Thyroid gland (tissue), 4 donors: ENCODE measurements around the gene PINLYP. TPM values are rescaled to one million over a fixed set of nuclear protein-coding genes. Genes with fewer than 3 reads are reported as not detected.

Experiments used
- DNase-seq, 2 donors: peaks; one replicate each; pipeline ENCODE4 v3.0.0-alpha.2; 2019
- H3K27ac ChIP-seq, 3 donors: fragments of 200-600 bp; sonication (generic); 1 replicate in 2 of 3; 2 replicates in 1 of 3; pipeline ENCODE4 v1.5.1; 2016 to 2019; ENCODE audit warnings: mild to moderate bottlenecking in 1 of 3, moderate library complexity in 1 of 3
- H3K27me3 ChIP-seq: fragments of 200-600 bp; sonication (generic); one replicate; pipeline ENCODE4 v1.5.1; 2019
- H3K36me3 ChIP-seq, 2 donors: fragments of 200-600 bp; sonication (generic); one replicate each; pipeline ENCODE4 v1.5.1; 2016 to 2019
- H3K4me1 ChIP-seq, 2 donors: fragments of 200-600 bp; sonication (generic); one replicate each; pipeline ENCODE4 v1.5.1; 2017 to 2019
- H3K4me3 ChIP-seq, 3 donors: fragments of 200-600 bp; sonication (generic); replicated peaks in 1 of 3; 1 replicate in 2 of 3; 2 replicates in 1 of 3; pipeline ENCODE4 v1.5.1; 2016; ENCODE audit warnings: mild to moderate bottlenecking in 1 of 3
- H3K9me3 ChIP-seq: fragments of 200-600 bp; sonication (generic); one replicate; pipeline ENCODE4 v1.5.1; 2017
- POLR2A ChIP-seq, 2 donors: fragments of 450-650 bp; IDR thresholded peaks; one replicate each; pipeline ENCODE4 v1.6.1; 2017; ENCODE audit warnings: antibody characterized with exemption in 2 of 2, mild to moderate bottlenecking in 2 of 2, moderate library complexity in 1 of 2
- WGBS, 2 donors: methylation state at CpG; one replicate each; pipeline ENCODE4 v1.1.5; 2017; 5-methylcytosine and 5-hydroxymethylcytosine counted together
- intact Hi-C: fragments of 100-400 bp; cut with DNase I; formaldehyde crosslinking; loops from one replicate; pipeline ENCODE4 v1.15.1; 2023
- total RNA-seq, 4 donors: library from RNA; depleted of rRNA; stranded (reverse); fragments of >200 nt; gene quantifications; one replicate each; pipeline ENCODE4 v1.2.3, GENCODE V29; 2016
- TF ChIP-seq, protein P1 (sequence below), 6 experiments: fragments of 200-600 bp in 3 of 6; fragments of 450-650 bp in 3 of 6; sonication (generic) in 3 of 6; IDR thresholded peaks; one replicate each; pipeline ENCODE4 v1.5.1; 2016 to 2019; ENCODE audit warnings: antibody characterized with exemption in 6 of 6, mild to moderate bottlenecking in 2 of 6, inconsistent platforms in 1 of 6, moderate library complexity in 1 of 6

PINLYP gene
- total RNA-seq, 4 donors from 2014 or later = 11.8 to 19.3 (median 13.2) TPM

DNA sequence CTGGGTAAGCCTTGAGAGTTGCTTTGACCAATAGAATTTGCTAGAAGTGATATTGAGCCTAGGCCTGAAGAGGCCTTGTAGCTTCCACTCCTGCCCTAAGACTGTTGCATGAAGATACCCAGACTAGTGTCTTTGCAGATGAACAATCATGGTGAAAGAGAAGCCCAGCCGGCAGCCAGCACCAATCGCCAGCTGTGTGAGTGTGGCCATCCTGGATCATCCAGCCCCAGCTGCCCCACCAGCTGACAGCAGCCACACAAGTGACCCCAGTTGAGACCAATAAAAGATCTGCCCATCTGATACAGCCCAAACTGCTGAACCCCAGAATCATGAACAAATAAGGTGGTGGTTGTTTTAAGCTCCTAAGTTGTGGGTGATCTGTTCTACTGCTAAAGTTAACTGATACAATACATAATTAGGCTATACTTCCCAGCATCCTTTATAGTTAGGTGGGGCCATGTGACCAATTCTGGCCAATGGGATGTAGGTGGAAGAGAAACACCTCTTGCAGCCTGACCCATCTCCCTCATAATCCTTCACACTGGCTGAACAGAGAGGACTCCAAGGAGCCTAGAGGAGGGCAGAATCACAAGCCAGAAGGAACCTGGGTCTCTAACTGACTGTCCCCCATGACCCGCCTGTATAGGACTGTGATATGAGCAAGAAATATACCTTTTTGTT, 53.2 kb downstream of the PINLYP start:
- DNase-seq = no peak
- TF ChIP-seq, protein P1, sequence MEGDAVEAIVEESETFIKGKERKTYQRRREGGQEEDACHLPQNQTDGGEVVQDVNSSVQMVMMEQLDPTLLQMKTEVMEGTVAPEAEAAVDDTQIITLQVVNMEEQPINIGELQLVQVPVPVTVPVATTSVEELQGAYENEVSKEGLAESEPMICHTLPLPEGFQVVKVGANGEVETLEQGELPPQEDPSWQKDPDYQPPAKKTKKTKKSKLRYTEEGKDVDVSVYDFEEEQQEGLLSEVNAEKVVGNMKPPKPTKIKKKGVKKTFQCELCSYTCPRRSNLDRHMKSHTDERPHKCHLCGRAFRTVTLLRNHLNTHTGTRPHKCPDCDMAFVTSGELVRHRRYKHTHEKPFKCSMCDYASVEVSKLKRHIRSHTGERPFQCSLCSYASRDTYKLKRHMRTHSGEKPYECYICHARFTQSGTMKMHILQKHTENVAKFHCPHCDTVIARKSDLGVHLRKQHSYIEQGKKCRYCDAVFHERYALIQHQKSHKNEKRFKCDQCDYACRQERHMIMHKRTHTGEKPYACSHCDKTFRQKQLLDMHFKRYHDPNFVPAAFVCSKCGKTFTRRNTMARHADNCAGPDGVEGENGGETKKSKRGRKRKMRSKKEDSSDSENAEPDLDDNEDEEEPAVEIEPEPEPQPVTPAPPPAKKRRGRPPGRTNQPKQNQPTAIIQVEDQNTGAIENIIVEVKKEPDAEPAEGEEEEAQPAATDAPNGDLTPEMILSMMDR (IDR thresholded peaks at IDR 0.05) = no peak
- no peak for TF ChIP-seq POLR2A (IDR thresholded peaks at IDR 0.05)
- Histone ChIP-seq H3K27me3 (no peaks in the 10 kb centered on the region), H3K27ac (no peak overlapping the region), H3K4me3 (no peak overlapping the region), H3K4me1 (no peaks in the 10 kb centered on the region), H3K9me3 (no peaks in the 10 kb centered on the region), H3K36me3 (no peaks in the 10 kb centered on the region)
- intact Hi-C loops = no loop called here
- 78 to 83% methylated on average over 1 to 3 of the region's 3 CpGs for WGBS, 2 donors

DNA sequence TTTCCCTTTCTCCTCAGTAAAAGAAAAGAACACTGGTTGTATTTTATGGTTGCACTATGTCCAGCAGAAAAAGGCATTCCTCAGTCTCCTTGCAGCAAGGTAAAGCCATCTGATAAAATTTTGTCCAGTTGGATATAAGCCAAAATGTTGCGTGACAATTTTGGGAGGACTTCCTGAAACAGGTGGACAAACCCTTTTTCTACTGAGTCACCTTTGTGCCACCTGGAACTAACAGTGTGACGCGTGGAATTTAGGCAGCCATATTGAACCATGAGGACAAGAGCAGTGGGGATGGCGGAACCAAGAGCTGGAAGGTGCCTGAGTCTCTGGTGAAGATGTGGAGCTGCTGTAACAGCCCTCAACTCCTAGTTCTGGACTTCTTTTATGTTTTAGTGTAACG, 55.9 kb downstream of the PINLYP start:
- Histone ChIP-seq H3K4me1 (no peaks in the 10 kb centered on the region), H3K9me3 (no peaks in the 10 kb centered on the region), H3K36me3 (no peaks in the 10 kb centered on the region), H3K27me3 (no peaks in the 10 kb centered on the region), H3K27ac (no peak overlapping the region), H3K4me3 (no peak overlapping the region)
- 88 to 90% methylated on average over 5 of the region's 5 CpGs for WGBS, 2 donors
- DNase-seq = no peak
- TF ChIP-seq, protein P1 (IDR thresholded peaks at IDR 0.05) = no peak
- no peak for TF ChIP-seq POLR2A (IDR thresholded peaks at IDR 0.05)
- intact Hi-C loops = no loop called here

Other genes with a start within 250 kb of the PINLYP start
- 1 to 10 TPM in 1 of 4 donors, under 1 TPM in 2, not detected in 1; 0.29 to 1.9 (median 0.59) TPM for gene CD177, start 222.1 kb upstream of the PINLYP start, total RNA-seq
- gene TEX101, start 160.9 kb upstream of the PINLYP start, total RNA-seq = under 1 TPM in 1 of 4 donors, not detected in 3; 0.81 TPM
- gene LYPD3, start 110.2 kb upstream of the PINLYP start, total RNA-seq = under 1 TPM in 1 of 4 donors, not detected in 3; 0.78 TPM
- 10 to 100 TPM in 1 of 4 donors, 1 to 10 TPM in 3; 4.4 to 19.6 (median 7.4) TPM for gene PHLDB3, start 71.1 kb upstream of the PINLYP start, total RNA-seq
- gene ETHE1, start 48.6 kb upstream of the PINLYP start, total RNA-seq = 10 to 100 TPM; 22.4 to 61.9 (median 32.5) TPM
- gene ZNF575, start 42.6 kb upstream of the PINLYP start, total RNA-seq = 1 to 10 TPM in 1 of 4 donors, not detected in 3; 1.4 TPM
- gene XRCC1, start 274 bp upstream of the PINLYP start, total RNA-seq = 10 to 100 TPM; 29.6 to 38.8 (median 31.3) TPM
- 10 to 100 TPM; 18.0 to 33.5 (median 23.5) TPM for gene IRGQ, start 20.3 kb downstream of the PINLYP start, total RNA-seq
- gene ZNF576, start 20.8 kb downstream of the PINLYP start, total RNA-seq = 10 to 100 TPM; 15.7 to 23.5 (median 17.9) TPM
- 1 to 10 TPM in 1 of 4 donors, under 1 TPM in 2, not detected in 1; 0.27 to 1.5 (median 0.59) TPM for gene SRRM5, start 36.3 kb downstream of the PINLYP start, total RNA-seq
- 10 to 100 TPM; 28.9 to 61.5 (median 33.5) TPM for gene ZNF428, start 43.8 kb downstream of the PINLYP start, total RNA-seq
- 10 to 100 TPM in 1 of 4 donors, 1 to 10 TPM in 3; 2.3 to 11.9 (median 3.4) TPM for gene CADM4, start 64.0 kb downstream of the PINLYP start, total RNA-seq
- 10 to 100 TPM in 1 of 4 donors, 1 to 10 TPM in 3; 2.4 to 21.1 (median 4.5) TPM for gene PLAUR, start 94.4 kb downstream of the PINLYP start, total RNA-seq
- 1 to 10 TPM in 1 of 4 donors, not detected in 3; 1.1 TPM for gene IRGC, start 140.3 kb downstream of the PINLYP start, total RNA-seq
- 10 to 100 TPM; 15.5 to 34.4 (median 18.8) TPM for gene SMG9, start 179.2 kb downstream of the PINLYP start, total RNA-seq
- gene KCNN4, start 205.2 kb downstream of the PINLYP start, total RNA-seq = 1 to 10 TPM in 2 of 4 donors, under 1 TPM in 2; 0.29 to 1.7 (median 1.0) TPM
- gene LYPD5, start 226.6 kb downstream of the PINLYP start, total RNA-seq = 1 to 10 TPM; 1.6 to 7.6 (median 2.5) TPM